Liver (tissue), 9 donors: ENCODE results near the gene ITPRIPL2. TPM values are rescaled to one million over a fixed set of nuclear protein-coding genes. Genes with fewer than 3 reads are reported as not detected.

Source experiments
- DNase-seq: peaks from one replicate; pipeline ENCODE4 v3.0.0-alpha.2; 2017; ENCODE audit warnings: low spot score
- H3K27ac ChIP-seq, 2 donors: one replicate each; pipeline ENCODE4 v1.7.0; 2013; ENCODE audit warnings: inconsistent platforms in 2 of 2, low read length in 2 of 2, control low read depth in 1 of 2, low read depth in 1 of 2, mild to moderate bottlenecking in 1 of 2
- H3K27me3 ChIP-seq, 4 donors: one replicate each; pipeline versions ENCODE4 v1.6.1 to v1.7.0; 2013; ENCODE audit warnings: low read length in 3 of 4, inconsistent platforms in 1 of 4, mild to moderate bottlenecking in 1 of 4, moderate library complexity in 1 of 4; ENCODE audit not compliant: control insufficient read depth in 4 of 4, insufficient read depth in 4 of 4
- H3K36me3 ChIP-seq, 4 donors: one replicate each; pipeline versions ENCODE4 v1.6.1 to v1.7.0; 2013; ENCODE audit warnings: low read length in 3 of 4, mild to moderate bottlenecking in 3 of 4, low read depth in 1 of 4, moderate library complexity in 1 of 4; ENCODE audit not compliant: control insufficient read depth in 4 of 4, insufficient read depth in 3 of 4
- H3K4me1 ChIP-seq, 4 donors: one replicate each; pipeline versions ENCODE4 v1.6.1 to v1.7.0; 2013; ENCODE audit warnings: low read length in 3 of 4, mild to moderate bottlenecking in 3 of 4, moderate library complexity in 1 of 4; ENCODE audit not compliant: control insufficient read depth in 4 of 4, insufficient read depth in 4 of 4
- H3K4me3 ChIP-seq, 3 donors: one replicate each; pipeline versions ENCODE4 v1.6.1 to v1.7.0; 2013; ENCODE audit warnings: low read length in 3 of 3, control low read depth in 1 of 3, low read depth in 1 of 3, mild to moderate bottlenecking in 1 of 3
- H3K9ac ChIP-seq, 2 donors: one replicate each; pipeline ENCODE4 v1.7.0; 2013; ENCODE audit warnings: low read length in 2 of 2, mild to moderate bottlenecking in 2 of 2, moderate library complexity in 2 of 2, control low read depth in 1 of 2, low read depth in 1 of 2
- H3K9me3 ChIP-seq, 4 donors: one replicate each; pipeline versions ENCODE4 v1.6.1 to v1.7.0; 2013; ENCODE audit warnings: low read length in 3 of 4; ENCODE audit not compliant: control insufficient read depth in 4 of 4
- ATF3 ChIP-seq: IDR thresholded peaks from 2 replicates; pipeline ENCODE4 v1.6.1; 2016; ENCODE audit warnings: antibody characterized with exemption
- EGR1 ChIP-seq, 2 donors: IDR thresholded peaks; 2 replicates each; pipeline ENCODE4 v1.6.1; 2016 to 2018; ENCODE audit warnings: antibody characterized with exemption in 2 of 2, low read depth in 2 of 2
- FOXA1 ChIP-seq: IDR thresholded peaks from 2 replicates; pipeline ENCODE4 v1.6.1; 2016; ENCODE audit warnings: antibody characterized with exemption
- FOXA2 ChIP-seq: IDR thresholded peaks from 2 replicates; pipeline ENCODE4 v1.6.1; 2016; ENCODE audit warnings: antibody characterized with exemption
- GABPA ChIP-seq, 2 donors: IDR thresholded peaks in 1 of 2; conservative IDR thresholded peaks in 1 of 2; 2 replicates each; pipeline ENCODE4 v1.6.1; 2016; ENCODE audit warnings: antibody characterized with exemption in 2 of 2, mild to moderate bottlenecking in 1 of 2, moderate library complexity in 1 of 2
- HNF4A ChIP-seq, 2 donors: conservative IDR thresholded peaks; 2 replicates each; pipeline ENCODE4 v1.6.1; 2016; ENCODE audit warnings: antibody characterized with exemption in 2 of 2, mild to moderate bottlenecking in 2 of 2
- JUND ChIP-seq, 2 donors: IDR thresholded peaks; 2 replicates each; pipeline ENCODE4 v1.6.1; 2016; ENCODE audit warnings: antibody characterized with exemption in 2 of 2
- NR2F2 ChIP-seq: IDR thresholded peaks from 2 replicates; pipeline ENCODE4 v1.6.1; 2016; ENCODE audit warnings: antibody characterized with exemption
- RAD21 ChIP-seq, 2 donors: IDR thresholded peaks; 2 replicates each; pipeline ENCODE4 v1.6.1; 2016; ENCODE audit warnings: antibody characterized with exemption in 2 of 2, mild to moderate bottlenecking in 2 of 2
- REST ChIP-seq: IDR thresholded peaks from 2 replicates; pipeline ENCODE4 v1.6.1; 2016; ENCODE audit warnings: antibody characterized with exemption, mild to moderate bottlenecking
- RXRA ChIP-seq, 2 donors: IDR thresholded peaks; 2 replicates each; pipeline ENCODE4 v1.6.1; 2017 to 2018; ENCODE audit warnings: antibody characterized with exemption in 2 of 2, mild to moderate bottlenecking in 1 of 2
- SP1 ChIP-seq: IDR thresholded peaks from 2 replicates; pipeline ENCODE4 v1.6.1; 2018; ENCODE audit warnings: antibody characterized with exemption, mild to moderate bottlenecking
- TAF1 ChIP-seq: conservative IDR thresholded peaks from 2 replicates; pipeline ENCODE4 v1.6.1; 2016; ENCODE audit warnings: antibody characterized with exemption, mild to moderate bottlenecking
- YY1 ChIP-seq: IDR thresholded peaks from 2 replicates; pipeline ENCODE4 v1.6.1; 2016; ENCODE audit warnings: antibody characterized with exemption, mild to moderate bottlenecking
- WGBS: extraction: QIAGEN DNeasy Blood & Tissue Kit; methylation state at CpG from one replicate; pipeline ENCODE4 v1.1.7; 2013; 5-methylcytosine and 5-hydroxymethylcytosine counted together
- polyA plus RNA-seq, 2 donors: library from polyadenylated mRNA; stranded (reverse) in 1 of 2; unstranded in 1 of 2; fragments of 200-250 nt in 1 of 2; fragments of >200 nt in 1 of 2; fragmentation: Nextera tagmentation in 1 of 2; extraction: Ambion mirVana in 1 of 2; gene quantifications; one replicate each; pipeline versions ENCODE4 v1.2.1 to v1.2.3, GENCODE V29; 2013 to 2015
- total RNA-seq, 2 donors: library from RNA; depleted of rRNA; stranded (reverse); fragments of >200 nt; gene quantifications; one replicate each; pipeline ENCODE4 v1.2.3, GENCODE V29; 2014
- donor health status: healthy.
- donor health status: healthy.
- donor health status: healthy.
- donor health status: healthy.
- donor health status: healthy.

ITPRIPL2 gene
- total and polyA plus RNA-seq, 4 donors = 2.2 to 14.3 (median 5.5) TPM

- Histone ChIP-seq H3K27ac (no peak overlapping the region), H3K9ac (no peak overlapping the region)
These were observed 20.9 kb upstream of the ITPRIPL2 start for GRCh38 chr16:19092653-19093410.

GRCh38 chr16:19093631-19094541 lies 19.9 kb upstream of the ITPRIPL2 start:
- H3K27me3 ChIP-seq = no peaks in the 10 kb centered on the region

More at GRCh38 chr16:19092653-19093410, 20.9 kb upstream of the ITPRIPL2 start:
- TF ChIP-seq NR2F2 (no peak), JUND (IDR thresholded peaks at IDR 0.05) (no peak), FOXA2 (no peak), TAF1 (no peak), REST (no peak), EGR1 (IDR thresholded peaks at IDR 0.05; ENCODE audit: low read depth in 2 of 2) (no peak), RXRA (IDR thresholded peaks at IDR 0.05) (no peak), HNF4A (conservative IDR thresholded peaks at IDR 0.05) (no peak)
- no peak for DNase-seq
- no peaks in the 10 kb centered on the region for H3K9me3 ChIP-seq
- no peaks in the 10 kb centered on the region for H3K27me3 ChIP-seq
- H3K36me3 ChIP-seq = no peaks in the 10 kb centered on the region
- 57% methylated on average over 2 of the region's 2 CpGs for WGBS
- no peak overlapping the region for H3K4me3 ChIP-seq
- peaks cover 3 to 7% (median 6%) of the 10 kb centered on the region in 4 donors for H3K4me1 ChIP-seq

More at GRCh38 chr16:19093631-19094541, 19.9 kb upstream of the ITPRIPL2 start:
- Histone ChIP-seq H3K27ac (no peak overlapping the region), H3K9me3 (no peaks in the 10 kb centered on the region), H3K4me3 (peak overlapping the region in 1 of 3 donors; percentile 12), H3K4me1 (peaks cover 3 to 7% (median 6%) of the 10 kb centered on the region in 4 donors), H3K36me3 (no peaks in the 10 kb centered on the region), H3K9ac (no peak overlapping the region)
- 79% methylated on average over 15 of the region's 15 CpGs for WGBS
- TF ChIP-seq GABPA (IDR thresholded peaks at IDR 0.05 in 1 of 2, conservative IDR thresholded peaks at IDR 0.05 in 1 of 2) (no peak), RXRA (IDR thresholded peaks at IDR 0.05) (peak in 1 of 2 donors; percentile 64), ATF3 (no peak), JUND (IDR thresholded peaks at IDR 0.05) (no peak), FOXA1 (peak; percentile 29), HNF4A (conservative IDR thresholded peaks at IDR 0.05) (peak; percentile 10 to 70), FOXA2 (peak; percentile 87), YY1 (peak; percentile 19), REST (no peak), RAD21 (IDR thresholded peaks at IDR 0.05) (peak in 1 of 2 donors; percentile 18), SP1 (peak; percentile 18)
- DNase-seq = no peak
